Panc1 (cell line): ENCODE results near the gene ELMOD1. TPM values are rescaled to one million over a fixed set of nuclear protein-coding genes. Genes with fewer than 3 reads are reported as not detected.

ENCODE experiments used
- ATAC-seq: fragments of 200-7000 bp; cut with Tn5 transposase; 2 replicates; pipeline ENCODE4 v1.9.1; 2020; ENCODE audit warnings: mild to moderate bottlenecking, moderate library complexity
- BruUV-seq: library from RNA; stranded (reverse); fragments of 400-500 nt; replicated peaks from 2 replicates; lab custom pipeline; 2021; lab: Mats Ljungman, UMichigan
- CTCF ChIA-PET: fragments of 300-600 bp; sonication (Branson Sonifier 250); formaldehyde crosslinking; loops from one replicate; lab custom pipeline; 2022; ENCODE audit warnings: antibody characterized with exemption; lab: Charles Lee
- POLR2A ChIA-PET: fragments of 300-600 bp; sonication (Branson Sonifier 250); formaldehyde crosslinking; loops from one replicate; lab custom pipeline; 2022; ENCODE audit warnings: antibody characterized with exemption; lab: Charles Lee
- DNase-seq: peaks from one replicate; pipeline ENCODE4 v3.0.0-alpha.2; 2010; ENCODE audit warnings: low read depth, low spot score
- H3K27ac ChIP-seq: 2 replicates; pipeline ENCODE4 v1.5.1; 2011; ENCODE audit warnings: mild to moderate bottlenecking, low read length, inconsistent platforms
- H3K27me3 ChIP-seq: fragments of 200-500 bp; sonication (Bioruptor generic); 2 replicates; pipeline ENCODE4 v1.6.0; 2014; ENCODE audit warnings: low read length, inconsistent platforms; ENCODE audit not compliant: control insufficient read depth, insufficient read depth
- H3K36me3 ChIP-seq: fragments of 200-500 bp; sonication (Bioruptor generic); 2 replicates; pipeline ENCODE4 v1.5.1; 2014; ENCODE audit warnings: inconsistent platforms, mild to moderate bottlenecking, low read length, moderate library complexity; ENCODE audit not compliant: control insufficient read depth, insufficient read depth
- H3K4me1 ChIP-seq: 2 replicates; pipeline ENCODE4 v1.5.1; 2011; ENCODE audit warnings: inconsistent platforms, mild to moderate bottlenecking, low read length, moderate library complexity; ENCODE audit not compliant: control insufficient read depth, insufficient read depth
- H3K4me3 ChIP-seq, 2 experiments: 2 replicates each; pipeline ENCODE4 v1.5.1; 2011 to 2012; ENCODE audit warnings: low read depth in 2 of 2, low read length in 2 of 2, mild to moderate bottlenecking in 2 of 2, inconsistent platforms in 1 of 2, moderate library complexity in 1 of 2
- H3K9me3 ChIP-seq: fragments of 200-500 bp; sonication (Bioruptor generic); 2 replicates; pipeline ENCODE4 v1.5.1; 2014; ENCODE audit warnings: low read depth, mild to moderate bottlenecking, inconsistent platforms, low read length, moderate library complexity; ENCODE audit not compliant: control insufficient read depth, insufficient read depth
- POLR2AphosphoS5 ChIP-seq: IDR thresholded peaks from 2 replicates; pipeline ENCODE4 v1.6.1; 2012; ENCODE audit warnings: mild to moderate bottlenecking, low read depth, low read length, moderate library complexity
- SIN3A ChIP-seq: IDR thresholded peaks from 2 replicates; pipeline ENCODE4 v1.6.1; 2012; ENCODE audit warnings: low read depth, mild to moderate bottlenecking, low read length, moderate library complexity, borderline replicate concordance; ENCODE audit not compliant: insufficient read depth
- TCF7L2 ChIP-seq: IDR thresholded peaks from 2 replicates; pipeline ENCODE4 v1.6.1; 2011; ENCODE audit warnings: mild to moderate bottlenecking, low read depth, low read length, inconsistent platforms
- in situ Hi-C: cut with HindIII; loops from 2 replicates; pipeline ENCODE4 v1.10.0; 2016; ENCODE audit warnings: low sequenced_read_pairs, low pct_unique_long_range_greater_than_20kb
- intact Hi-C: fragments of 100-400 bp; cut with micrococcal nuclease; formaldehyde crosslinking; loops from one replicate; pipeline ENCODE4 v1.10.0; 2022; ENCODE audit not compliant: unreplicated experiment
- total RNA-seq: library from RNA; stranded (reverse); gene quantifications from one replicate; pipeline ENCODE4 v1.2.1, GENCODE V29; 2021; ENCODE audit not compliant: unreplicated experiment
- TF ChIP-seq, protein P1 (sequence below): fragments of 450-650 bp; IDR thresholded peaks from 2 replicates; pipeline ENCODE4 v1.5.1; 2017; ENCODE audit warnings: mild to moderate bottlenecking
- TF ChIP-seq, protein P2 (sequence below), 2 experiments: IDR thresholded peaks; 2 replicates each; pipeline ENCODE4 v1.6.1; 2011 to 2012; ENCODE audit warnings: low read depth in 2 of 2, control low read depth in 1 of 2, low read length in 1 of 2, mild to moderate bottlenecking in 1 of 2, moderate library complexity in 1 of 2; ENCODE audit not compliant: insufficient read depth in 1 of 2

The ELMOD1 gene
- total RNA-seq, 1 experiment from 2014 or later, result 2.1 TPM

DNA sequence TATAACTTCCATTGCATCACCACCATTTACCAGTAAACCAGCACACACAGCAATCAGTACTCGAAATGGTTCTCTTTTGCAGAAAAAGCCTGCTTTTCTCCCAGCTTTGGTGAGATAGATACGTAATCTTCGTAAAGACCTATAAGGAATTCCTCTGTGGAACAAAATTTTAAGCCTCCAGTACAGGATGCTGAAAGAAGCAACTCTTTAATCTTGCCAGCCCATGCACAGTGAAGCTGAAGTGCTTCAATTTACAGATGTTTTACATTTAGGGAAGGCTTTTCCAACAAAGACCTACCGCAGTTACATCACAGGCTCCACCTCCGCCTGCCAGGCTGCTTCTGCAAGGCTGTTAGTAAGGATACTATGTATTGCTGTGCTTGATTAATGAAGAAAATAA is 1.9 kb downstream of the ELMOD1 start:
- Histone ChIP-seq H3K27me3 (peaks cover 11% of the 10 kb centered on the region; the same call in 1 of the 2 replicates), H3K27ac (no peak overlapping the region), H3K4me1 (peaks cover 7% of the 10 kb centered on the region; the same call in 1 of the 2 replicates), H3K9me3 (no peaks in the 10 kb centered on the region), H3K36me3 (no peaks in the 10 kb centered on the region), H3K4me3 (no peak overlapping the region)
- TF ChIP-seq, protein P1, sequence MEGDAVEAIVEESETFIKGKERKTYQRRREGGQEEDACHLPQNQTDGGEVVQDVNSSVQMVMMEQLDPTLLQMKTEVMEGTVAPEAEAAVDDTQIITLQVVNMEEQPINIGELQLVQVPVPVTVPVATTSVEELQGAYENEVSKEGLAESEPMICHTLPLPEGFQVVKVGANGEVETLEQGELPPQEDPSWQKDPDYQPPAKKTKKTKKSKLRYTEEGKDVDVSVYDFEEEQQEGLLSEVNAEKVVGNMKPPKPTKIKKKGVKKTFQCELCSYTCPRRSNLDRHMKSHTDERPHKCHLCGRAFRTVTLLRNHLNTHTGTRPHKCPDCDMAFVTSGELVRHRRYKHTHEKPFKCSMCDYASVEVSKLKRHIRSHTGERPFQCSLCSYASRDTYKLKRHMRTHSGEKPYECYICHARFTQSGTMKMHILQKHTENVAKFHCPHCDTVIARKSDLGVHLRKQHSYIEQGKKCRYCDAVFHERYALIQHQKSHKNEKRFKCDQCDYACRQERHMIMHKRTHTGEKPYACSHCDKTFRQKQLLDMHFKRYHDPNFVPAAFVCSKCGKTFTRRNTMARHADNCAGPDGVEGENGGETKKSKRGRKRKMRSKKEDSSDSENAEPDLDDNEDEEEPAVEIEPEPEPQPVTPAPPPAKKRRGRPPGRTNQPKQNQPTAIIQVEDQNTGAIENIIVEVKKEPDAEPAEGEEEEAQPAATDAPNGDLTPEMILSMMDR, result no peak
- TF ChIP-seq, protein P2, sequence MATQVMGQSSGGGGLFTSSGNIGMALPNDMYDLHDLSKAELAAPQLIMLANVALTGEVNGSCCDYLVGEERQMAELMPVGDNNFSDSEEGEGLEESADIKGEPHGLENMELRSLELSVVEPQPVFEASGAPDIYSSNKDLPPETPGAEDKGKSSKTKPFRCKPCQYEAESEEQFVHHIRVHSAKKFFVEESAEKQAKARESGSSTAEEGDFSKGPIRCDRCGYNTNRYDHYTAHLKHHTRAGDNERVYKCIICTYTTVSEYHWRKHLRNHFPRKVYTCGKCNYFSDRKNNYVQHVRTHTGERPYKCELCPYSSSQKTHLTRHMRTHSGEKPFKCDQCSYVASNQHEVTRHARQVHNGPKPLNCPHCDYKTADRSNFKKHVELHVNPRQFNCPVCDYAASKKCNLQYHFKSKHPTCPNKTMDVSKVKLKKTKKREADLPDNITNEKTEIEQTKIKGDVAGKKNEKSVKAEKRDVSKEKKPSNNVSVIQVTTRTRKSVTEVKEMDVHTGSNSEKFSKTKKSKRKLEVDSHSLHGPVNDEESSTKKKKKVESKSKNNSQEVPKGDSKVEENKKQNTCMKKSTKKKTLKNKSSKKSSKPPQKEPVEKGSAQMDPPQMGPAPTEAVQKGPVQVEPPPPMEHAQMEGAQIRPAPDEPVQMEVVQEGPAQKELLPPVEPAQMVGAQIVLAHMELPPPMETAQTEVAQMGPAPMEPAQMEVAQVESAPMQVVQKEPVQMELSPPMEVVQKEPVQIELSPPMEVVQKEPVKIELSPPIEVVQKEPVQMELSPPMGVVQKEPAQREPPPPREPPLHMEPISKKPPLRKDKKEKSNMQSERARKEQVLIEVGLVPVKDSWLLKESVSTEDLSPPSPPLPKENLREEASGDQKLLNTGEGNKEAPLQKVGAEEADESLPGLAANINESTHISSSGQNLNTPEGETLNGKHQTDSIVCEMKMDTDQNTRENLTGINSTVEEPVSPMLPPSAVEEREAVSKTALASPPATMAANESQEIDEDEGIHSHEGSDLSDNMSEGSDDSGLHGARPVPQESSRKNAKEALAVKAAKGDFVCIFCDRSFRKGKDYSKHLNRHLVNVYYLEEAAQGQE (IDR thresholded peaks at IDR 0.05; ENCODE audit: insufficient read depth in 1 of 2, low read depth in 2 of 2, low read length in 1 of 2), result no peak
- TF ChIP-seq POLR2AphosphoS5 (no peak), TCF7L2 (no peak), SIN3A (no peak)
- no peak for DNase-seq
- no peak for ATAC-seq
- in situ Hi-C loops (no loop called here), intact Hi-C loops (no loop called here)
- no TSS peak for BruUV-seq
- ChIA-PET POLR2A (no interaction called here), CTCF (no interaction called here)

DNA sequence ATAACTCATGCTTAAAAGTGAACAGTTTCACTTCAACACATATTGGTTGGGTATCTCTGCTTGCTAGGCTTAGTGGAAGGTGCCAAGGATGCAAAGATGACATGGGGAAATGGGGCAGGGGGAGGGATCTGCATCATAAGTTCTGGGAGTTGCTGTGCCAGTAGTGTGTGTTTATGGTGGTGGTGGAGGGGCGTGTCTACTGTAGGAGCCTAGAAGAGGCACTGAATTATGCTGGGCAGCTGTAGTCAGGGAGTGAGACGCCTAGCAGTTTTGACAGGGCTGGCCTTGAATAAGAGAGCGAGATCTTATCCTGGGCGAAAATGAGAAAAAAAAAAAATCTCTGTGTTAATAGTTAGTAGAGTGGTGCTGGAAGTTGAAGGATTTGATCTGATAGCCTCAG is 3.0 kb downstream of the ELMOD1 start:
- Histone ChIP-seq H3K27me3 (peaks cover 11% of the 10 kb centered on the region; the same call in 1 of the 2 replicates), H3K27ac (no peak overlapping the region), H3K9me3 (no peaks in the 10 kb centered on the region), H3K4me3 (no peak overlapping the region), H3K36me3 (no peaks in the 10 kb centered on the region), H3K4me1 (peaks cover 7% of the 10 kb centered on the region; the same call in 1 of the 2 replicates)
- in situ Hi-C loops, result no loop called here
- ChIA-PET CTCF (interaction anchor here (0.7 kb wide), 1 partner anchor 96 kb away, joined by 3 read pairs; no protein-coding TSS in a partner anchor), POLR2A (no interaction called here)
- no peak for DNase-seq
- no peak for ATAC-seq
- intact Hi-C loops, result no loop called here
- no peak for TF ChIP-seq TCF7L2
- no peak for TF ChIP-seq SIN3A
- TF ChIP-seq, protein P2 (IDR thresholded peaks at IDR 0.05; ENCODE audit: insufficient read depth in 1 of 2, low read depth in 2 of 2, low read length in 1 of 2), result no peak
- no TSS peak for BruUV-seq
